HG02870 (cell line): ENCODE measurements around the gene CST9L.
"Not testable (repeated sequence)": the region's sequence is repeated elsewhere in the genome, so short reads cannot be mapped to it uniquely, and the experiment has no call there.

Experiments
- ATAC-seq: cut with Tn5 transposase; IDR thresholded peaks from one replicate; pipeline ENCODE4 v1.9.1; 2021; ENCODE audit warnings: mild to moderate bottlenecking, moderate library complexity; ENCODE audit not compliant: unreplicated experiment

Gene CST9L

GRCh38 chr20:23586735-23587525 is 18.6 kb upstream of the CST9L start:
- no peak for ATAC-seq

DNA sequence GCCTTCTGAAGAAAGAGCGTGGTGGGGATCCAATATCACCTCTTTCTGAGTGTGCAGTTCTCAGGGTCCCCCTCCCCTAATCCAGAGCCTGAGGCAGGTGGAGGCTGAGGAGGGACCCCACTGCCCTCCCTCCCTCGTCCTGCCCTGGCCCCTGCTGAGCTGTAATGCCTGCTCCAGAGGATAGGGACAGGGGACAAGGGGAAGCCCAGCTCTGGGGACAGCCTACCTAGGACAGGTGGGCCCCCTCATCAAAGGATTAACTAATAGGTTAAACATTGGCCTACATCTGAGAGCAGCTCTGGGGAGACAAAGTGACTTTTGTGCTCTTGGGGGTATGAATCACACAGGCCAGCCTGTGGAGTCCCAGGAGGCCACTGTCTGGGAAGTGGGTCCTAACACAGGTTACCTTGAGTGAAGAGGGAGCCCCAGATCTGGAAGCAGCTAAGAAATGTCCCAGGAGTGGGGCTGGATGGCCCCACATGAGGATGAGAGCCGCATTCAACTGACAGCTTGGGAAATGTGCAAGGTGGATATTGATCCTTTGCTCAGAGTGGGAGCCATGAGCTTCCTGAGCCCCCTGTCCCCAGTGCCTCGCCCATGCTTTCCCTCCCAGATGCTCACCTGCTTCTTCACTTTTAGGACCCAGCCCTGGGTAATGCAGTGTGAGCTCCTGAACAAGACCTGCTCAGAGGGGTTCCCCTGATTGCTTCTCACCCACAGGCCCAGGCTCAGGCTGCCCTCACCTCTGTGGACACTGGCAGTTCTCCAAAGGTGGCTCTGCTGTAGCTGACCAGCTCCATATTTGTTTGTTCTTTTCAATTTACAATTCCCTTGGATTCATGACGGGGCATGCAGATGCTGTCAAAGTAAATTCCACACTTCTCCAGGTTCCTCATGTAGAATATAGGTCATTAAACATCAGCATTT is 17.8 kb upstream of the CST9L start:
- no peak for ATAC-seq

- no peak for ATAC-seq
Observed at GRCh38 chr20:23585449-23585807, 17.1 kb upstream of the CST9L start.

DNA sequence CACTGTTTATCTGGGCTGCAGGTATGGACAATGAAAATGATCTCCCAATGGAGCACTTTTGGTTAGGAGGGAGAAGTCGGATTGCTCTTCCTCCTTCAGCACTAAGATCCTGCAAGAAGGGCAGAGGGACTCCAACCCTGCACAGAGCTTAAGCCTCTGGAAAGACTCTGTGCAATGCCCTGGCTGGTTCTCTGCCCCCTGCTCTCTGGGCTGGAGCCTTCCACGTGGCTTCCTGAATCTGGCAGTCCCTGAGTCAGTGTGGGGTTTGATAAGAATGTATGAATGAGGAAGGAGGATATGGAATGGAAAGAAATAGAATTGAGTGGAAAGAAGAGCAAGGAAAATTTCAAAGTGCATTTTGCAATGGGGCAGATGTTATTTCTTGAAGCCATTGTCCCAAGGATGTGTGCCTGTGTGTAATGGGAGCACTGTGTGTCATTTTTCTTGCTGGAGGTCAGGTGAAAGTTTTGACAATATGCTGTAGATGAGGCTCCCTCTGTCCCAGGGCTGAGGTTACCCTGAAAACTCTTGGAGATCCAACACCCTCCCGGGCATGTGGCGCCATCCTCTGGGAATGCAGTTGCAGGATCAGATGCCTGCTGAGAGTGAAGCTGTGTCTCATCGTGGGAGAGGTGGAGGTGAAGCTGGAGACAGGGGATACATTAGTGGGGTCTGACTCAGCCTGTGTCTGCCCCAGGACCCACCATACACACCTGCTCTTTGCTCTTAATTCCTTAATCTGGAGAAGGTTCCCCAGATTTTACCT is 16.3 kb upstream of the CST9L start:
- ATAC-seq, result no peak

GRCh38 chr20:23583526-23583925 is 15.2 kb upstream of the CST9L start:
- no peak for ATAC-seq

DNA sequence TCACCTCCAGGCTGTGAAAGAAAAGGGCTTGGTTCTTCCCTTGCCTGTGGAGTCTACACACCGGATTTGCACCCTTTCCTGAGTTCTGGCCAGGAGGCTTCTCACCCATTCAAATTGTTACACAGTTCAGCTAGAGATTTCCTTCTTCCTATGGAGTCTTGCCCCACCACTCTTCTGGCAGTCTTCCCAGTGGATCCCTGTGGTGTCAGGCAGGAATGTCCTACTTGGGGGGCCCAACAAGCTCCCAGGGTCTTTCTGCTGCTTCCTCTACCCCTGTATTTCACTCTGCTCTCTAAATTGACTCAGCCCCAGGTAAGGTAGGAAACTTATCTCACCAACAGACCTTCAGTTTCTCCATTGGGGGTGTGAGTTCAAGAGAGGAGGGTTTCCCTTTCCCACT is 14.0 kb upstream of the CST9L start:
- ATAC-seq, result no peak

- ATAC-seq, result not testable (repeated sequence)
Observed at GRCh38 chr20:23581833-23582232, 13.5 kb upstream of the CST9L start.

DNA sequence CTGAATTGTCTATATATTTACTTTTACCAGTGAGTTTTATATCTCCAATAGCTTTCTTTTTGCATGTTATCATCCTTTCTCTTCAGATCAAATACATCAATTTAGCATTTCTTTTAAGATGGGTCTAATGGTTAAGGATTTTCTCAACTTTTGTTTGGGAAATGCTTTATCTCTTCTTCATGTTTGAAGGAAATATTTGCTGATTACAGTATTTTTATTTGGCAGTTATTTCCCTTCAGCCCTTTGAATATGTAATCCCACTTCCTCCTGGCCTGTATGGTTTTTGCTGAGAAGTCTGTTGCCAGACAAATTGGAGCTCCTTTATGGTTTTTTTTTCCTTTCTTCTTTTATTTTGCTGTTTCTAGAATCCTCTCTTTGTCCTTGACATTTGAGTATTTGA is 6.7 kb upstream of the CST9L start:
- ATAC-seq, result no peak

DNA sequence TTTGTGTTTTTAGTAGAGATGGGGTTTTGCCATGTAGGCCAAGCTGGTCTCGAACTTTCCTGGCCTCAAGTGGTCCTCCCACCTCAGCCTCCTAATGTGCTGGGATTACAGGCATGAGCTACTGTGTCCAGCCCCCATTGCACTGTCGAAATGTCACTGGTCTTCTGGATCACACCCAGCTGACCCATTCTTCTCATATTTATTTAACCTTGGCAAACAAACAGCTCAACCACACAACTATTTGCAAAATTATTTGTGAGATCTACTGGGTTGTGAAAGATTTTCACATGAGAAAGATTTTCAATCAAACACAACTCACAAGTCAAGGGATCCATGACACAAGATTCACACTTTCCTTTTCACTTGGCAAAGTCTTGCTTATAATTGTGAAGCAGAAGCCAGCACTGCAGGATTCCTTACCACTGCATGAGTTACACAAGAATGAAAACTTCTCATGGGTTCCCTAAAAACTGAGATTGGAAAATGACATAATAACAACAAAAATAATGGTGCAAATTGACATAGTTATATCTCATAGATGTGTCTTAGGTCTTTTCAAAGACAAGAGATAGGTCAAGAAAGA is 2.0 kb upstream of the CST9L start:
- ATAC-seq, result no peak

DNA sequence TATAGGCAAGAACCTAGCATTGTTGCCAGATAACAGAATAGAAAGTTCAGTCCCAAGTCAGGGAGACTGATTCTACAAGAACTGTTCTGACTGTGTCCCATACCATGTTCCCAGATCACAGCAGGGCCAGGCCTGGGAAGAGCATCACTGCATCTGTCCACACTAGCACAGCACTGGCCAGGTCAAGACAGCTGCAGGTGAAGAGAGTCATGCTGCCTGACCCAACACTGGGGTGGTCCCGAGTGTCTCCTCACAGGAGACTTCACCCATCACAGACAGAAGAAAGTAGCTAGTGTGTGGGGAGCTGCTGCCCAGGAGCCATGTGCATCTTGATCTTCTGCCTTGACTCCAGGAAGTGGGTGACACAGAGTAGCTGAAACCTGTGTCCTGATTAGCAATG is 1.3 kb upstream of the CST9L start:
- no peak for ATAC-seq

DNA sequence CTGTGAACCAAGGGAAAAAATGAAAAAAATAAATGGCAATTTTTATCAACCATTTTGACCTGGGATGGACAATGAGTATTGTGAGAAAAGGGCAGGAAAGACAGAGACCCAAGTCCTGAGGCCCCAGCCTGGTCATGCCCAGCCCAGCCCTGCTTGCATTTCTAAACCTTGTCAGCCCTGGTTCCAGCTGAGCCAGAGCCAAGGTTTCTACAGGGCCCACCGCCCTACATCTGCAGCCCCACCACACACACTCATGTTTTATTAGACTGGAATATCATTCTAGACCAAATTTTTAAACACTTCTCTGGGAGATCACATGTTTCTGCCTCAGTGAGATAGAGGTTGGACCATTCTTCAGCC is 667 bp upstream of the CST9L start:
- no peak for ATAC-seq

DNA sequence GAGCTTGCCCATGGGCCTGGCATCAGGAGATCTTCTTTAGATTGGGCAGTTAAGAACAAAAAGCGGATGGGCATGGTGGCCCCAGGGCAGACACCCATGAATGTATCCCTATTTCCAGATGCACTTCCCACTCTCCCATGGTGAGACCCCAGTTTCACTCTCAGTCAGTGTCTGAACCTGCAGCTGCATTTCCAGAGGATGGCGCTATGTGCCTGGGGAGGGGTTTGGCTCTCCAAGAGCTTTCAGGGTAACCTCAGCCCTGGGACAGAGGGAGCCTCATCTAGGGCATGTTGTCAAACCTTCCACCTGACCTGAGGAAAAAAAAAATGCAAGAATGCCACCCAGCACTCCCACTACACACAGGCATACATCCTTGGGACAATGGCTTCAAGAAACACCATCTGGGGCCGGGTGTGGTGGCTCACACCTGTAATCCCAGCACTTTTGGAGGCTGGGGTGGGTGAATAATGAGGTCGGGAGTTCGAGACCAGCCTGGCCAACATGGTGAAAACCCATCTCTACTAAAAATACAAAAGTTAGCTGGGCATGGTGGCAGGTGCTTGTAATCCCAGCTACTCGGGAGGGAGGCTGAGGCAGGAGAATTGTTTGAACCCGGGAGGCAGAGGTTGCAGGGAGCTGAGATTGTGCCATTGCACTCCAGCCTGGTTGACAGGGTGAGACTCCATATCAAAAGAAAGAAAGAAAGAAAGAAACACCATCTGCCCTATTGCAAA is 1.9 kb downstream of the CST9L start:
- no peak for ATAC-seq

DNA sequence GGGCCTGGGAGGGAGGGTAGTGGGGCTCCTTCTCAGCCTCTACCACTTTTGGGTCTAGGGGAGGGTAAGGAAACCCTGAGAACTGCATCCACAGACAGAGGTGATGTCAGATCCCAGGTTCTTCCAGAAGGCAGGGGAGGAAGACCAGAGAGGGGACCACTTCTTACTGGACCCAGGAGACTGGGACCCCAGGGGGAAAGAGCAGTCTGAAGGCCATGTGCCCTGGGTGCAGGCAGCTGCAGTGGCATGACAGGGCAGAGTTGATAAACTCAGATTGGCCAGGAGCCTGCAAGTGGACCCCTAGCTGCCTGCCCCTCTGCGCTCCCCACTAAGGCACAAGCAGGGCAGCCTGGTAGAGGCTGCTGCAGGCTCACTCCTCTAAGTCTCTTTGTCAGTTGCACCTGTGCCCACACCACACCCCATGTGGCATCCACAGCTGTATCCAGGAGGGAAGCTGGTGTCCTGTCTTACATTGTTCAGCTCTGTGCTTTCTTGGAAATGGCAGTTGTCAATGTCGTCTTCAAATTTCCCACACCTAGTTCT is 2.7 kb downstream of the CST9L start:
- ATAC-seq, result no peak

DNA sequence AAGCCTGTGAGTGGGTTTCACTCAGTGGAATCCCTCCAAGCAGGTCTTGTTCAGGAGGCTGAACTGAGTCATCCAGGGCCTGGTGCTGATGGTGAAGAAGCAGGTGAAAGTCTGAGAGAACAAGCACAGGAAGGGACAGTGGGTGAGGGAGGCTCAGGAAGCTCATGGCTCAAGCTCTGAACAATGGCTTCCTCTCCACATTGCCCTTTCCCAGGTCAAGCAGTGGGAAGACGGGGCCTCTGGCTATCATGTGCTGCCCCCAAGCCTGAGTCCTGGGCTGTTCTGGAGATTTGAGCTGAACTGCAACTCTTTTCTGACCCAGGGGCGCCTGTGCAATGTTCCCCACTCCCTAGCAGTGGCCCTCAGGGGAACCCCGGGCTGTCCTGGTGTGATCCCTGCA is 3.4 kb downstream of the CST9L start:
- no peak for ATAC-seq

DNA sequence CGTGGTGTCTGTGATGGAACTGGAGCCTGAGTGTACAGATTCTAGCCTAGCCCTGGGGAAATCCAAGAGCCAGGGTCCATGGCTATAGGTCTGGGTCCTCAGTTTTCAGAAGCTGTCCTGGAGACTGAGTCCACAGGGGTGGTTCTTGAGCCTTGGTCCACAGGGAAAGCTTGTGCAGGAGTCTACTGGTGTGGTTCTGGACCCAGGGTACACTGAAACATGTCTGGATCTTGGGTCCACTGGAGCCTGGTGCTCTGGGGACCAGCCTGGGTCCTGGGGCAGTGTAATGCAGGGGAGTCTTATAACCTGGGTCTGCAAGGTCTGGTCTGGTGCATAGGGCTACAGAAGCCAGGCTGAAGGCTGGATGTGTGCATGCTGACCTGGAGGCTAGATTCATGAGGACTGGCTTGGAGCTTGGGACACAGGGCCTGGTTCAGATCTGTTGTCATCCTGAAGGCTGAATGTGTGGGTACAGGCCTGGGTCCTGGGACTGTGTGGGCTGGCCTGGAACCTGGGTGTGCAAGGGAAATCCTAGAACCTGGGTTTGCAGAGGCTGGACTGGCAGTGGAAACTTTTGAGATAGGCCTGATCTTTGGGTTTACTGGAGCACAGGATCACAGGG is 5.5 kb downstream of the CST9L start:
- no peak for ATAC-seq

- no peak for ATAC-seq
Observed at GRCh38 chr20:23554401-23554800, 13.9 kb downstream of the CST9L start.

- no peak for ATAC-seq
Observed at GRCh38 chr20:23551786-23552185, 16.5 kb downstream of the CST9L start.

DNA sequence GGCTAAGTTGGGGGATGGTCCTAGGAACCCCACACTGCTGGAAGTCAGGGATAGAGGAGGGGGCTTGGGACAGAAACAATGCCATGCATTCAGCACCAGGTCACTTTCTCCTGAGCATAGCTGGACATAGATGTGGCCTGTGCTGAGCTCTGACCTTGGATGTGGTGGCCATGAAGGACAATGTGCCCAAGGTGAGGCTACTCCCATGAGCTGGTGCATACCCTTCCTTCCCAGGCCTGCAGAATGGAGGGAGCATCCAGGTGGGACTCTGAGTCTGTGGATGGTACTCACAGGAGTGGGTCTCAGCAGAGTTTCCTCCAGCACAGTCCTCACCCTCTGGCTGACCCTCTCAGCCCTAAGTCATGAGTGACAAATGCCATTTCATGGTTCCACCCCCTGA is 16.9 kb downstream of the CST9L start:
- no peak for ATAC-seq

DNA sequence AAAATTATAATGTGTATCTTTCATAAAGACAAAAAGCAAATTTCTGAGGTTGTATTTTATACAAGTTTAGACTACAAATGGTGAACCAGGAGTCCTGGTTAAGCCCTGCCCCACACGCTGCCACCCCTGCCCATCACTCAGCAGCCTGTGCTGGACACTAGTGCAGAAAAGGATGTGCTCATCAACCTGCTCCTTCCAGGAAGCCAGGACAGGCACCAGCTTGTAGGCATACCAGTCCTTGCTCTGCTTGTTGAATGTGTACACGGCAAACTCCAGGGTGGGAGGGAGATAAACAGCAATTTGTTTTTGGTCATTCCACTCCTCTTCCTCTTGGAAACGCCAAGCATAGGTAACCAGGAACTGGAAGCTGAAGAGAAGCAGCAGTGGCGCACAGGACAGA is 18.1 kb downstream of the CST9L start:
- ATAC-seq, result no peak

- no peak for ATAC-seq
Observed at GRCh38 chr20:23548408-23548807, 19.9 kb downstream of the CST9L start.
